Retina (tissue), 1 donor: ENCODE data around the gene KIF7.
"Not testable (repeated sequence)": the region's sequence is repeated elsewhere in the genome, so short reads cannot be mapped to it uniquely, and the experiment has no call there.

Experiments used
- DNase-seq: peaks from one replicate; pipeline ENCODE4 v3.0.0-alpha.2; 2016

KIF7 gene

DNA sequence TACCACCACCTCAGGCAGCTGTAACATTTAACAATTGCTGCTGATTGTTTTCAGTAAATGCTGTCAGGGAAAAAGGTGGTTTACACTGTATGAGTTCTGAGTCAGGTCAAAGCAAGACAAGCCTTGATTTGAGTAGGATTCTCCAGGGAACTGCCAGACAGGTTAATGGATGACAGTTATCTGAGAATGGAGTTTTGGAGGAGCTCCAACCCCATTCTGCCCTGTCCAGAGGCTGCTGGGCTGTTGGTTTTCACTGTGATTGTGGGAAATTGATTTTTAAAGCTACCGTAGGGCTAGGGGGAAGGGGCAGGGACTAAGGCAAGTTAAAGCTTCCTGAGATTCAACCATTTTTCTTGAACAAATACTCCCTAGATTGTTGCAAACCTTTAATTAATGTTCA, 40.1 kb downstream of the KIF7 start:
- DNase-seq: no peak

DNA sequence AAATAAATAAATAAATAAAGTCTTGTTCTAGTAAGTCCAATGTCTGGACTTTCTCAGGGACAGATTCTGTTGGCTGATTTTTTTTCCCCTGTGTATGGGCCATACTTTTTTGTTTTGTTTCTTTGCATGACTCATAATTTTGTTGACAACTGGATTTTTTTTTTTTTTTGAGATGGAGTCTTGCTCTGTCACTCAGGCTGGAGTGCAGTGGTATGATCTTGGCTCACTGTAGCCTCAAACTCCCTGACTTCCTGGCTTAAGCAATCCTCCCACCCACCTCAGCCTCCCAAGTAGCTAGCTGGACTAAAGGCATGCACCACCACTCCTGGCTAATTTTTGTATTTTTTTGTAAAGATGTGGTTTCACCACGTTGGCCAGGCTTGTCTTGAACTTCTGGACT, 41.1 kb downstream of the KIF7 start:
- DNase-seq: no peak

DNA sequence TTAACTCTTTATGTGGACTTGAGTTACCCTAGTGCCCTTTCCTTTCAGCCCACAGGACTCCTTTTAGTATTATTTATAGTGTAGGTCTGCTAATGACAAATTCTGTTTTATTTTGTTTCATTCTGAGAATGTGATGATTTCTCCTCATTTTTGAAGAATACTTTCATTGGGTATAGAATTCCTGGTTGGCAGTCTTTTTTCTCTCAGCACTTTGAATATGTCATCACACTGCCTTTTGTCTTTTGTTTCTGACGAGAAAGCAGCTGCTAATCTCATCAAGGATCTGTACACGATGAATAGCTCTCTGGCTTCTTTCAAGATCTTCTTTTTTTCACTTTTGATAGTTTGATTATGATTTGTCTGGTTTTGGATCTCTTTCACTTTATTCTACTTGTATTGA, 42.2 kb downstream of the KIF7 start:
- no peak for DNase-seq

DNA sequence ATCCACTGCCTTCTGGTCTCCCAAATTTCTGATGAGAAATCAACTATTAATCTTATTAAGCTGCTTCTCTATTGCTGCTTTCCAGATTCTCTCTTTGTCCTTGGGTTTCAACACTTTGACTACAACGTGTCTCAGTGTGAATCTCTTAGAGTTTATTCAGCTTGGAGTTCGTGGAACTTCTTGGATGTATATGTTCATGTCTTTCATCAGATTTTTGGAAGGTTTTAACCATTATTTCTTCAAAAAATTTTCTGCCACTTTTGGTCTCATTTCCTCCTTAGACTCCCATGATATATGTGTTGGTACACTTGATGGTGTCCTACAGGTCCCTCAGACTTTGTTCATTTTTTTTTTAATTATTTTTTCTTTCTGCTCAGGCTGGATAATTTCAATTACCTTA, 44.0 kb downstream of the KIF7 start:
- DNase-seq: no peak

DNA sequence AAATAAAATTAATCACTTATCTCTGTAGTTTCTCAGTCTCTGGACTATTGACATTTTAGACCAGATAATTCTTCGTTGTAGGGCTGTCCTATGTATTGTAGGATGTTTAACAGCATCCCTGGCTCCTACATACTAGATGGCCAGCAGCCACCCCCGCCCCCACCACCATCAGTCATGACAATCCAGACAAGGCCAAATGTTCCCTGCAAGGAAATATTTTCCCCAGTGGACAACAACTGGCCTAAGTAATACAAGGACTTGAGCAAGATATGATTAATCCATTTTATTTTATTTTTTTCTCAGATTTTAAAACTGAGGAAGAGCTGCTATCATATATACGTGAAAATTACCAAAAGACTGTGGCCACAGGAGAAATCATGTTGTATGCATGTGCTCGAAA, 56.2 kb downstream of the KIF7 start:
- DNase-seq: no peak

DNA sequence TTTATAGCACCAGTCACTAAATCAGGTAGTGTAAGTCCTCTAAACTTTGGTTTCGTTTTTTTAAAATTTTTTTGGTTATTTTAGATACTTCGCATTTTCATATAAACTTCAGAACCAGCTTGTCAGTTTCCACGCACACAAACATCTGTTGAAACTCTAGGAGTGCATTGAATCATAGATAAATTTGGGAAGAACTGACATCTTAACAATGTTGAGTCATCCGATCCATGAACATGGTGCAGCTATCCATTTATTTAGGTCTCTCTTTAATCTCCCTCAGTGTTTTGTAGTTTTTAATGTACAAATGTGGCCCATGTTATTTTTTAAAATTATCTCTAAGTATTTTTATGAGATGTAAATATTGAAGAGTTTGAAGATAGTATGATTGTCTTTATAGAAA, 62.2 kb downstream of the KIF7 start:
- DNase-seq: no peak

DNA sequence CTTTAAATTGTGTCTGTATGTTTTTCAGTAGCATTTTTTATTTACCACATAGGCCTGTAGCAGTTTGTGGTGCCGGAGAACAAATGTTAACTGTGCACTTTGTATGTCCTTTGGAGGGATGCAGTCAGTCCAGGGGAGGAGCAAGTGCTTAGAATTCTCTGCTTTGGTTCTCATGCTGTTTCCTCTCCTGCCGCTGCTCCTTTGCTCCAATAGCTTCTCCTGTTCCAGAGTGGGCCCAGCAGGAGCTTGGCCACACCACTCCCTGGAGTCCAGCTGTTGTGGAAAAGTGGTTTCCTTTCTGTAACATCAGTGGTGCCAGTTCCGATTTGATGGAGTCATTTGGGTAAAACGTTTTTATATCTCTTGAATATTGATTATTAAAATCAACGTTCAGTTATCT, 63.4 kb downstream of the KIF7 start:
- DNase-seq: no peak

DNA sequence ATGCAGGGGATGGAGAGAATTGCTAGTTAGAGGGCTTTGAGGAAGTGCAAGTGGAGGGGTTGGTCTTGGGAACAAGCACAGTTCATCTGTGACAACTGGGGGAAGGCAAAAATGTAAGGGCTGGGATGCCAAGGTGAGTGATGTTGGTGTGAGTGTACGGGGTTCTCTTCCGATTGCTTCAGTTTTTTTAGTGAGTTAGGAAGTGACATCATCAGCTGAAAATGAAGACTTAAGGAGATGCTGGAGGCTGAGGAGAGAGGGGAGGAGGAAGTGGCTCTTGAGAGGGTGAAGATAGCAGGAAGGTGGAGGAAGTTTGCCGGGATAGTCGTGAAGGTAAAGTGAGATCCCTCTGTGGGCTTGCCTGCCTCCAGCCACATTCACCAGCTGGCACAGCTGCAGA, 67.3 kb downstream of the KIF7 start:
- no peak for DNase-seq

DNA sequence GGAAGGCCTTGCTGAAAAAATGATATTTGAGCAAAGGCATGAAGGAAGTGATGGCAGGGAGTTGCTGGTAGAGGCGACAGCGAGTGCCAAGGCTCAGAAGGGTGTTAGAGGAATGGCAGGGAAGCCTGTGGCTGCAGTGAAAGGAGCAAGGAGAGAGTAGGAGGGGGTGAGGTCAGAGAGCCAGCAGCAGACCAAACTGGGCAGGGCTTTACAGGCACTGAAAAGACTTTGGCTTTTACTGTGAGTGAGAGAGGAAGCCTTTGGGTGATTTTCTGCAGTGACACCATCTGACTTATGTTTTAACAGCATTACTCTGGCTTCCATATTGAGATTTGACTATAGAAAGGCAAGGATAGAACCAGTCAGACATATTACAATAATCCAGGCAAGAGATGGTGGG, 68.6 kb downstream of the KIF7 start:
- DNase-seq: no peak

DNA sequence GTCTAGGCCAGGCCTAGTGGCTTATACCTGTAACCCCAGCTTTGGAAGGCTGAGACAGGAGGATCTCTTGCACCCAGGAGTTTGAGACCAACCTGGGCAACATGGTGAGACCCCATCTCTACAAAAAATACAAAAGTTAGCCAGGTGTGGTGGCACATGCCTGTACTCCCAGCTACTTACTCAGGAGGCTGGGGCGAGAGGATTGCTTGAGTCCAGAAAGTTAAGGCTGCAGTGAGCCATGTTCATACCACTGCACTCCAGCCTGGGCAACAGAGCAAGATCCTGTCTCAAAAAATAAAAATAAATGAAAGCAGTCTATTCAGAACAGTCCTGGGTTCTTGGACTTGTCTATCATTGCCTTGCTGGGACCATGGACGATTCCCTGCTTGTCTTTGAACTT, 74.5 kb downstream of the KIF7 start:
- DNase-seq: not testable (repeated sequence)

DNA sequence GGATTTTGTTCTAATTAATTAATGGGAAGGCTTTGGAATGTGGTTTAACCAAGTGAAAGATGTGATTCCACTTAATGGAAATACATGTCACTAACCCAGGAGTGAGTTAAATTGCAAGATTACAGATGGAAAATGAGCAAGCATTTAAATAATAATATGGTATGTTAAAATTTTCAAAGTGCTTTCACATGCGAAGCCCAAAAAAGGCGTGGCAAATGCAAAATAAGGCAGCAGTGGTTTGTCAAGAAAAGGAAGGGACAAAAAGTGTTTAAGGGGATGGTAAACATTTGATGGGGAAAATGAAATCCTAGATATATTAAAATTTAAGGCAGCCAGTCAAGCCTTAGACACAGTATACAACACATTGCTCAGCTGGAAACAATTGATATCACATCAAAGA, 77.1 kb downstream of the KIF7 start:
- no peak for DNase-seq
